ENCODE data around the gene RUVBL2. TPM values are rescaled to one million over a fixed set of nuclear protein-coding genes. Genes with fewer than 3 reads are reported as not detected.
"Not testable (repeated sequence)": the region's sequence is repeated elsewhere in the genome, so short reads cannot be mapped to it uniquely, and the experiment has no call there.

Gene RUVBL2
- total RNA-seq, 1 experiment from 2014 or later, result 165 TPM

DNA sequence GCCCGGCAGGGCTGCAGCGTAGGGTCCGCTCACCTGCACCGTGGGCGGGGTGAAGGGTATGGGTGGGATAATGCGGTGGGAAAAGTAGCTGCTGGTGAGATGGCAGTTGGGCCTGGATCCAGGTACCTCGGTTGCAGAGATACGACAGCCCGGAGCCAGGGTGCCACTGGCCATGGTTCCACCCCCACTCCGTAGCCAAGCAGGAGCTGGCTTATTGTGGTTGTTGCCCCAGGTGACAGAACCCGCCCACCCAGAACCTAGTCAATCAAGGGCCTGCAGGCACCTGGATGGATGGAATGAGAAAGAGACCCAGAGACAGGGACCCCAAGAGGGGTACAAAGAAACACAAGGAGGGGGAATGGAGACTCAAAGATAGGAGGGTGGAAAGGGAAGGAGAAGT lies 26.7 kb downstream of the RUVBL2 start:
- H3K27me3 ChIP-seq (replicated peaks; ENCODE audit: control insufficient read depth, insufficient read depth, low read length), result no peaks in the 10 kb centered on the region; the same call in 1 of the 2 replicates
- no peak for DNase-seq
- BruUV-seq (replicated peaks), result no TSS peak
- no peak overlapping the region for H3K4me3 ChIP-seq (ENCODE audit: low read depth, low read length)
- Mint-ChIP-seq H3K27me3 (ENCODE audit: insufficient read depth, unreplicated experiment) (no peaks in the 10 kb centered on the region), H3K27ac (ENCODE audit: unreplicated experiment) (no peak overlapping the region), H3K4me1 (ENCODE audit: low read depth, unreplicated experiment) (peaks cover 21% of the 10 kb centered on the region), H3K9me3 (ENCODE audit: unreplicated experiment) (no peaks in the 10 kb centered on the region), H3K4me3 (ENCODE audit: unreplicated experiment) (peak overlapping the region; percentile 79), H3K36me3 (ENCODE audit: insufficient read depth, unreplicated experiment) (peaks cover 23% of the 10 kb centered on the region)
- no peaks in the 10 kb centered on the region for H3K9me3 ChIP-seq
- H3K4me1 ChIP-seq, result 0 out of 2 replicates have a peak, but pooled peaks cover 9% of the 10 kb centered on the region
- ChIA-PET CTCF (interaction anchor here (1.2 to 4.0 kb wide), 5 partner anchors 21 to 86 kb away, joined by 4 to 51 read pairs (median 10); partner anchors contain the start of genes GYS1, NTF4 and RUVBL2), POLR2A (no interaction called here)
- TF ChIP-seq, protein P1, sequence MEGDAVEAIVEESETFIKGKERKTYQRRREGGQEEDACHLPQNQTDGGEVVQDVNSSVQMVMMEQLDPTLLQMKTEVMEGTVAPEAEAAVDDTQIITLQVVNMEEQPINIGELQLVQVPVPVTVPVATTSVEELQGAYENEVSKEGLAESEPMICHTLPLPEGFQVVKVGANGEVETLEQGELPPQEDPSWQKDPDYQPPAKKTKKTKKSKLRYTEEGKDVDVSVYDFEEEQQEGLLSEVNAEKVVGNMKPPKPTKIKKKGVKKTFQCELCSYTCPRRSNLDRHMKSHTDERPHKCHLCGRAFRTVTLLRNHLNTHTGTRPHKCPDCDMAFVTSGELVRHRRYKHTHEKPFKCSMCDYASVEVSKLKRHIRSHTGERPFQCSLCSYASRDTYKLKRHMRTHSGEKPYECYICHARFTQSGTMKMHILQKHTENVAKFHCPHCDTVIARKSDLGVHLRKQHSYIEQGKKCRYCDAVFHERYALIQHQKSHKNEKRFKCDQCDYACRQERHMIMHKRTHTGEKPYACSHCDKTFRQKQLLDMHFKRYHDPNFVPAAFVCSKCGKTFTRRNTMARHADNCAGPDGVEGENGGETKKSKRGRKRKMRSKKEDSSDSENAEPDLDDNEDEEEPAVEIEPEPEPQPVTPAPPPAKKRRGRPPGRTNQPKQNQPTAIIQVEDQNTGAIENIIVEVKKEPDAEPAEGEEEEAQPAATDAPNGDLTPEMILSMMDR (IDR thresholded peaks at IDR 0.05; ENCODE audit: insufficient read depth in 1 of 2, low read depth in 1 of 2, low read length in 1 of 2, severe bottlenecking in 1 of 2, unreplicated experiment in 1 of 2), result no peak
- H3K36me3 ChIP-seq (ENCODE audit: control insufficient read depth, insufficient read depth, low read length), result no peaks in the 10 kb centered on the region
- intact Hi-C loops (cut with micrococcal nuclease; ENCODE audit: unreplicated experiment), result no loop called here

DNA sequence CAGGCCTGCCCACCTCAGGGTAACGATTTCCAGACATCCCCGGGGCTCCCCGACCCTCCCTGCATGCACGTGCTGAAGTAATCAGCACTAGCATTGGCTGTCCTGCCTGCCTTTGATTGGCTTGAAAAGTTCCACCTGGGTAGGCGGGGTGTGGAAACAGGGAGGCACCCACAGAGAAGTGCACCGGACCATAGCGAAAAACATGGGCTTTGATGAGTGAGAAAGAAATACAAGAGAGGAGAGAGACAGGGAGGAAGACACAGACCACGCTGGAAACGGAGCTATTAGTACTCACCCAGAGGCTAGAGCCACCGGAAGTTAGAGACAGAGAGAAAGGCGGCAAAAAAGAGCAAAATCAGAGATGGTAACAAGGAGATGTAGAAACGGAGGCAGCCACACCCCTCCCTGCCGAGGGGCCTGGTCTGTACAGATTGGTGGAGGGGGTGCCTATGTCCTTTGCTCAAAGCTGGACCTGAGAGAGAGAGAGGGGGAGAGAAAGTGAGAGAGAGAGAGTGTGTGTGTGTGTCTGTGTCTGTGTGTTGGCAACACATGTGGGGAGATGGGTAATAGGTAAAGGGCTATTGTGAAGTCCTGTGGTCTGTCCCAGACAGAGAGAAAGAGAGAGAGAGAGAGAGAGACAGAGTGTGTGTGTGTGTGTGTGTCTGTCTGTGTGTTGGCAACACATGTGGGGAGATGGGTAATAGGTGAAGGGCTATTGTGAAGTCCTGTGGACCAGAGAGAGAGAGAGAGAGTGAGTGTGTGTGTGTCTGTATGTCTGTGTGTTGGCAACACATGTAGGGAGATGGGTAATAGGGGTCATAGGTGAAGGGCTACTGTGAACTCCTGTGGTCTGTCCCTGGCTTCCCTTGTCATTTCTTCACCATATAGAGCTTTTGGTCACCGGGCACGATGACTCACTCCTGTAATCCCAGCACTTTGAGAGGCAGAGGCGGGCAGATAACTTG lies 27.5 kb downstream of the RUVBL2 start:
- POLR2A ChIA-PET, result no interaction called here
- no peaks in the 10 kb centered on the region for H3K27me3 Mint-ChIP-seq (ENCODE audit: insufficient read depth, unreplicated experiment)
- CTCF ChIA-PET, result interaction anchor here (1.3 to 4.0 kb wide), 3 partner anchors 29 to 52 kb away, joined by 4 to 51 read pairs (median 10); partner anchors contain the start of genes GYS1, NTF4 and RUVBL2

DNA sequence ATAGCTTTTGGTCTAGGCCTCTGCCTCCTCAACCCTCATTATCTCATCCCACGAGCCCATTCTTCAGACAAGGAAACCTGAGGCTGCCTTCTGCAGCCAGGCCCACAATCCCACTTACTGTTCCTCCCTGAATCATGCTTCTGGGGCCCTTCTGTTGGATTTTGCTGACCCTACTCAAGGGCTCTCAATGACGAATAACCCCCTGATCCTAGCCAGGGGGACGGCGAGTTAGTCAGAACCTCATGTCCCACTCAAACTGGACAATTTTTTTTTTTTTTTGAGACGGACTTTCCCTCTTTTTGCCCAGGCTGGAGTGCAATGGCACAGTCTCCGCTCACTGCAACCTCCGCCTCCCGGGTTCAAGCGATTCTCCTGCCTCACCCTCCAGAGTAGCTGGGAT lies 28.4 kb downstream of the RUVBL2 start:
- H3K36me3 ChIP-seq (ENCODE audit: control insufficient read depth, insufficient read depth, low read length), result no peaks in the 10 kb centered on the region
- H3K4me1 ChIP-seq, result 0 out of 2 replicates have a peak, but pooled peaks cover 9% of the 10 kb centered on the region
- DNase-seq, result no peak
- no peaks in the 10 kb centered on the region for H3K9me3 ChIP-seq
- Mint-ChIP-seq H3K4me1 (ENCODE audit: low read depth, unreplicated experiment) (peaks cover 21% of the 10 kb centered on the region), H3K27ac (ENCODE audit: unreplicated experiment) (no peak overlapping the region), H3K27me3 (ENCODE audit: insufficient read depth, unreplicated experiment) (no peaks in the 10 kb centered on the region), H3K9me3 (ENCODE audit: unreplicated experiment) (no peaks in the 10 kb centered on the region), H3K4me3 (ENCODE audit: unreplicated experiment) (peak overlapping the region; percentile 23), H3K36me3 (ENCODE audit: insufficient read depth, unreplicated experiment) (peaks cover 15% of the 10 kb centered on the region)
- BruUV-seq (replicated peaks), result no TSS peak
- ChIA-PET CTCF (no interaction called here), POLR2A (no interaction called here)
- intact Hi-C loops (cut with micrococcal nuclease; ENCODE audit: unreplicated experiment), result no loop called here
- no peaks in the 10 kb centered on the region; the same call in 1 of the 2 replicates for H3K27me3 ChIP-seq (replicated peaks; ENCODE audit: control insufficient read depth, insufficient read depth, low read length)
- TF ChIP-seq, protein P1 (IDR thresholded peaks at IDR 0.05; ENCODE audit: insufficient read depth in 1 of 2, low read depth in 1 of 2, low read length in 1 of 2, severe bottlenecking in 1 of 2, unreplicated experiment in 1 of 2), result no peak
- H3K4me3 ChIP-seq (ENCODE audit: low read depth, low read length), result no peak overlapping the region

More for the DNA sequence above, 27.5 kb downstream of the RUVBL2 start:
- Mint-ChIP-seq H3K4me1 (ENCODE audit: low read depth, unreplicated experiment) (peaks cover 21% of the 10 kb centered on the region), H3K9me3 (ENCODE audit: unreplicated experiment) (no peaks in the 10 kb centered on the region), H3K36me3 (ENCODE audit: insufficient read depth, unreplicated experiment) (peaks cover 15% of the 10 kb centered on the region), H3K27ac (ENCODE audit: unreplicated experiment) (no peak overlapping the region), H3K4me3 (ENCODE audit: unreplicated experiment) (peak overlapping the region; percentile 79)
- H3K27me3 ChIP-seq (replicated peaks; ENCODE audit: control insufficient read depth, insufficient read depth, low read length), result no peaks in the 10 kb centered on the region; the same call in 1 of the 2 replicates
- TF ChIP-seq, protein P1 (IDR thresholded peaks at IDR 0.05; ENCODE audit: insufficient read depth in 1 of 2, low read depth in 1 of 2, low read length in 1 of 2, severe bottlenecking in 1 of 2, unreplicated experiment in 1 of 2), result no peak
- no peaks in the 10 kb centered on the region for H3K9me3 ChIP-seq
- H3K4me1 ChIP-seq, result 0 out of 2 replicates have a peak, but pooled peaks cover 9% of the 10 kb centered on the region
- intact Hi-C loops (cut with micrococcal nuclease; ENCODE audit: unreplicated experiment), result no loop called here
- BruUV-seq (replicated peaks), result no TSS peak
- no peak overlapping the region for H3K4me3 ChIP-seq (ENCODE audit: low read depth, low read length)
- no peaks in the 10 kb centered on the region for H3K36me3 ChIP-seq (ENCODE audit: control insufficient read depth, insufficient read depth, low read length)
- DNase-seq, result no peak

DNA sequence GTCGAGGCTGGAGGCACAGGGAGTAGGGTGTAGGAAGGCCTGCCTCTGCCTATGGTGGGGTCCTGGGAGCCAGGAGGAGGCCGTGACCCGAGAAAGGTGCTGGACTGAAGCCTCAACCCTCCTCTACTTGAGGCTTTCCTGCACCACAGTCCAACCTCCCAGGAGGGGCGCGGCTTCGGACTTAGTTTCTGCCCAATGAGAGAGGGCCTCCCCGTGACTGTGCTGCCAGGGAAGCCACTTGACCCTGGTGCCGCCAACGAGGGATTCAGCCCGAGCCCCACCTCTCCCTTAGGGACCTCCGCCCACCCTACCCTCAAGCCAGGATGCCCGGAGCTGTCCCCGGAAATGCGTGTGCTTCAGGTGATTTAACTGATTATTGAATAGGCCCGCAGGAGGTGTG lies 30.5 kb downstream of the RUVBL2 start, which contains the start of gene CGB3:
Gene CGB3, minus strand, starts transcription at position 101 of the 400 bp plus-strand sequence. CDS start 362 bp downstream, outside the sequence.
- peaks cover 16% of the 10 kb centered on the region for H3K4me1 Mint-ChIP-seq (ENCODE audit: low read depth, unreplicated experiment)
- H3K27ac Mint-ChIP-seq (ENCODE audit: unreplicated experiment); BruUV-seq (replicated peaks): not testable (repeated sequence)

More for the DNA sequence above, 30.5 kb downstream of the RUVBL2 start, which contains the start of gene CGB3:
- H3K9me3 ChIP-seq; H3K4me3 Mint-ChIP-seq (ENCODE audit: unreplicated experiment); POLR2A ChIA-PET; H3K4me1 ChIP-seq; intact Hi-C loops (cut with micrococcal nuclease; ENCODE audit: unreplicated experiment); H3K27me3 Mint-ChIP-seq (ENCODE audit: insufficient read depth, unreplicated experiment); H3K4me3 ChIP-seq (ENCODE audit: low read depth, low read length); DNase-seq; H3K36me3 Mint-ChIP-seq (ENCODE audit: insufficient read depth, unreplicated experiment); H3K36me3 ChIP-seq (ENCODE audit: control insufficient read depth, insufficient read depth, low read length); H3K9me3 Mint-ChIP-seq (ENCODE audit: unreplicated experiment); H3K27me3 ChIP-seq (replicated peaks; ENCODE audit: control insufficient read depth, insufficient read depth, low read length): not testable (repeated sequence)
- CTCF ChIA-PET, result interaction anchor here (0.6 kb wide), 1 partner anchor 279 kb away, joined by 4 read pairs; no protein-coding TSS in a partner anchor

Measured in Caco-2 (cell line).